Measurements from ENCODE around the gene FAM13A. TPM values are rescaled to one million over a fixed set of nuclear protein-coding genes. Genes with fewer than 3 reads are reported as not detected.

FAM13A gene
- total RNA-seq, 1 experiment from 2014 or later, result 16.7 TPM

DNA sequence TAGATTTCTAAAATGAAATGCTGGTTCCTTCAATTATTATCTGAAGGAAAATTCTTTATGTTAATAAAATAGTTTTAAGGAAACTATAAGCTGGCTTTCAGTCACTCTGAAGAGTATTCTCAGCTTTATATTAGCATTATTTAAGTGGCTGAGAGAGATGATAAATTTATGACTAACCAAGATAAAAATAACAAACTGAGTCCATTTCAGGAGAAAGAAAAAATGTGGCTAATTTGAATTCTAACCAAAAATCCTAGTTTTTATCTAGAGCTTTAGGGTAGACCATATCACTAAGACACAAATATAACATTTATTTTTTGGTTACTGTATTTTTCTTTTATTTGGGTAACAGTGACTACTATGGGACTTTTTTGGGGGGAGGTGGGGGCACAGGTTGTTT lies 299.9 kb downstream of the FAM13A start:
- DNase-seq (ENCODE audit: low read depth), result no peak
- in situ Hi-C loops (cut with HindIII; ENCODE audit: low pct_unique_long_range_greater_than_20kb, low sequenced_read_pairs), result no loop called here

DNA sequence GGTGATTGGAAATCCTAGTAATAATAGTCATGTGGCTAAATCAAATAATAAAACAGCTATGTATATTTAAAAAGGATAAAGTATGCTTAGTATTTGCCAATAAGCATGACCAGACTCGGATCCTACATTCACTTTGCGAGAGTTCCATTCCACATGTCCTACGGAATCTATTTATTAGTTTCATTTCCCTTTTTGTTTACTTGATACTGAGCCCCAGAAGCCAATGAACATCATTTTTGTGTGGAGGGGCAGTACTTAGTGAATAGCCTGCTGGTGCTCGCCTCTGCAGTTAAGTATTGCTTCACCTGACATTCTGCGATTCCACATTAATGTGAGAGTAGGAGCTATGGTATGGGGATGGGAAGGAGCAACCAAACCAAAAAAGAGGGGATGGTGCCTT lies 300.8 kb downstream of the FAM13A start:
- no peak for DNase-seq (ENCODE audit: low read depth)
- in situ Hi-C loops (cut with HindIII; ENCODE audit: low pct_unique_long_range_greater_than_20kb, low sequenced_read_pairs), result no loop called here

DNA sequence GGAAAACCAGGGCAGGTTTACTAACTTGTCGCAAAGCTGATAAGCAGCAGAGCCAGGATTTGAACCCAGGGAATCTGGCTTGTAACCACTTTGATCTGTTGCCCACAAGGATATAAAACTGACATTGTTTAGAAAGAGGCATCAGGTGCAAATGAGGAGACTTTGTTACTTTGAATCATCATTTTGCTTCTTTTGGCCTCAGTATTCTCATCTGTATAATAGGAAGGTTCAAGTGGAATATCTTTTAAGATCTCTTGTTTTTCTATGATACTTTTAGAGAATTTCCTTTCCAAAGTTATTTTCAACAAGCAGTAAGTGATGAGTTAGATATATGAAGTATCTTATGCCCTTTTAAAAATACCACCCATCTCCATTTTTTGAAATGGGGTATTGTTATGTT lies 301.5 kb downstream of the FAM13A start:
- in situ Hi-C loops (cut with HindIII; ENCODE audit: low pct_unique_long_range_greater_than_20kb, low sequenced_read_pairs), result no loop called here
- DNase-seq (ENCODE audit: low read depth), result no peak

DNA sequence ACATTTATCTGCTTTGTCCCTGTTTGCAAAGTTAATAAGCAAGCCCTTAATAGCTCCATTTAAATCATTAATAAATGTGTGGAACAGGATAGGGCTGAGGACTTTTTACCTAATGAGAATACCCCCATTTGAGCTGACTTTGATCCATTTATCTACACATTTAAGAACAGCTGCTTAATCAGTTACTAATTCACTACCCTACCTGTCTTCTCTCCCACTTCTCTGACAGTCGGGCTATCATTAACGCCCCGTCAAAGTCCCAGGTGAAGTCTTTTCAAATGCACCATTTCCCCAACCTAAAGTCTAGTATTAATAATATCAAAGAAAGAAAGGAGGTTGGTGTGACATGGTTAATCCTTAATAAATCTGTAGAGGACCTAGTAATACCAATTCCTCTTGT lies 302.2 kb downstream of the FAM13A start:
- in situ Hi-C loops (cut with HindIII; ENCODE audit: low pct_unique_long_range_greater_than_20kb, low sequenced_read_pairs), result no loop called here
- DNase-seq (ENCODE audit: low read depth), result no peak

DNA sequence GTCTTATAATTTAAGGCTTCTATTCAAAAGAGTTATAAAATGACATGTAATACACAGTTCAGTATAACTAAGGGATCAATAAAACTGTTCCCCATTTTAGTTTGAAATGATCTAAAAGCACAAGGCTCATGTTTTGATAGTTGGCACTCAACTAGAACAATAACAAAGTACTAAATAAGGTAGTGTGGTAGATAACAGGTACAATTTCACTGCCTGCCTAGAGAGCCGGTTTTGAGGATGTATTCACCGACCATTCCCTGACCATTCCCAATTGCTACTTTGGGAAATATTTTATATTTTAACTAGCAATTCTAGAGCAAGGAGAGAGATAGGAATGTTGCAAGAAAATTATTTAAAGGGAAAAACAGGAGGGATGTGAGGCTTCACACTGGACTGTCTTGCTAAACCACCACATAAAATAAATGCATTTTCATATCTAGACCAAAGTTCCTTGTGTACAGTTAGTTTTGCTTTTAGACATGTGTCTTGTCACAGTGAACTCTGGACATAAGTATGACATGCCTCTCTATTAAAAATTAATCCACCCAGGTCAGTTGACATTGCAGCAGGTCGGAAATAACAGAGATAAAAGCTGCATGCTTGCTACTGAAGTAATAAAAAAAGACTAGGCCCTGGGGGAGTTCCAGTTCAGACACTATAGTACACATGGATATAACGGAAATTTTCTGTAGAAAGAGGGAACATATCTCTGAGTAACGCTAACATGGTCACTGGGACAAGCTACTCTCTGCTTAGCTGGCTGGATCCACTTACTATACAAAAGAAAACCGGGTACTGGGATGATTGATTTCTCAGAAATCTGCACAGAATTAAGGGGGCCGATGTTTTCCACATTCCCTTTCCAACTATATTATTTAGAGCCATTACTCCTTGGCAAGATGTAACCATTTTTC lies 303.1 kb downstream of the FAM13A start:
- in situ Hi-C loops (cut with HindIII; ENCODE audit: low pct_unique_long_range_greater_than_20kb, low sequenced_read_pairs), result no loop called here
- DNase-seq (ENCODE audit: low read depth), result peak; percentile 37

DNA sequence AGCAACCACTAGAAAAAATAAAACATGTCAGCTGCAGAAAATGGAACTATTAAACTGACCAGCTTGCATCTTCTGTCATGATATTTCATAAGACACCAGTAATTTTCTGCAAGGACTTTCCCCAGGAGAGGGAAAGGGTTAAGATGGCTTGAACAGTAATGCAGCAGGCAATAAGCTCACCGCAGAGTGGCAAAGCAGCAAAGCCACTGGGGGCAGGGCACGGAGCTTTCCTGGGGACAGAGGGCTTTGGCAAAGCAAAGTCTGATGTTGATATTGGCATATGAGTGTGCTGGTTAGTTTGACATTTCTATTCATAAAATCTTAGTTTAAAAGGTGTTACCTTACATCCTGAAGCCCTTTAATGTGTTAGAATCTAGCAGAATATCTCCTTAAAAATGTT lies 304.2 kb downstream of the FAM13A start:
- in situ Hi-C loops (cut with HindIII; ENCODE audit: low pct_unique_long_range_greater_than_20kb, low sequenced_read_pairs), result no loop called here
- DNase-seq (ENCODE audit: low read depth), result no peak

DNA sequence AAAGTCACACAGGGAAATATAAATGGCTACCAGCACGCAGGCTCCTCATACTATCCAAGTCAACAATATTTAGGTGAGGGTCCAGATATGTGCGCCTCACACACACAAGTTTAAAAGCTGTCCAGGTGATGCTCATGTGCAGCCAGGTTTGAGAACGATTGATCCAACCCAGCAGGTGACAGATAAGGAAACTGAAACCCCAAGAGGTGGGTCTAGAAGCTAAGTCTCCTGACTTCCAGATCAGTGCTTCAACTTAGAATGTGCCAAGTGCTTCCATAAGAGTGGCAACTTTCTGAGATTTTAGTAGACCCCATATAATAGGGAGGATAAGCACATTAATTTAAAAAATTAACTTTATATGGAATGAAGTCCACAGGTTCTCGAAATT lies 304.9 kb downstream of the FAM13A start:
- in situ Hi-C loops (cut with HindIII; ENCODE audit: low pct_unique_long_range_greater_than_20kb, low sequenced_read_pairs), result no loop called here
- DNase-seq (ENCODE audit: low read depth), result no peak

DNA sequence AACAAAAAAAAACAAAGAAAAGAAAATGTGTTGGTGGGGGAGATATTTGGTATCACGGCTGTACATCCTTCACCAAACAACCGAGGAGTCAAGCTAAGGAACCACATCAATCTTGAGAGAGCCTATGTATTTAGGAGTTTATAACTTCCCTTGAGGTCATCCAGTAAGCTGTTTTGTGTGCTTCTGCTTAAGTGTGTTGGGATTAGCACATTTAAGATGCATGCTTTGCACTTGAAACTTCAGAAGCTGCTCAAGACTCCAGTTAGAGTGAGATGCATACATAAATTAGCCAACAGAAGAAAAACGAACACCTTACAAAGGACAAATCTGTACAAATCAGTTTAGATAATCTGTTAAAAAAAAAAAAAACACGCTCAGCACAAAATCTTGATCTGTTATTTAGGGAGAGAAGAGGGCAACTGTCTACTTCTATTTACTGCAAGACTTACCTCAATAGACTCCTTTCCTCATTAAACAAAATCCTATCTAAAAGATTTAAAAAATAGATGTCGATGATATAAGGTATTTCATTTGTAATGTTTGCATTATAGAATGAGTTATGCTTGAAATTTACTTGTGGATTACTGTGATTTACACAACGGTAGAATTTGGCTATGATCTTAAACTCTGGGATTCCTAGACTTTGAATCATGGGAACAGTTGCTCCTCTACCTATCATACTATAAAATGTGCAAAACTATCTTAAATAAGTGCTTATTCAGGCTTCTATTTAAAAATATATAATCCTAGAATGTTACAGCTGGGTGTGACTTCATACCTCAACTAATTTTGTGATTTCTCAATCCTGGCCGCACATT lies 305.5 kb downstream of the FAM13A start:
- in situ Hi-C loops (cut with HindIII; ENCODE audit: low pct_unique_long_range_greater_than_20kb, low sequenced_read_pairs), result no loop called here
- no peak for DNase-seq (ENCODE audit: low read depth)

DNA sequence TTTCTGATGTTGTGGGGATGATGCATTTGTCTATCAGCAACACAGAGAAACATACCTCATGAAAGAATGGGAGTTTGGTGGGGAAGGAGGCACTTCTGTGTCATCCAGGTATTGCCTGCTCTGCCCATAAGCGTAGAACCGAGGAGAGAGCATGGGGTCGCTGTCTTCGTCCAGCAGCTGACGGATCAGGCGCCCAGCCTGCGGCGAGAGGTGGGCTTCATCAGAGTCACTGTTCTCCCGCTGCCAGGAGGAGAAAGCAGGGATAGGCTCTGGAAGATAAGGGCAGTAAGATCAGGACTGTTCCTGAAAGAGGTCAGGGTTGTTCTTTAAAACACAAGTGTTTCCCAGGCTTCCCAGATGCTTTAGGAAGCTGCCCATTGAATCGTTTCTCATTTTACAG lies 306.6 kb downstream of the FAM13A start:
- no peak for DNase-seq (ENCODE audit: low read depth)
- in situ Hi-C loops (cut with HindIII; ENCODE audit: low pct_unique_long_range_greater_than_20kb, low sequenced_read_pairs), result no loop called here

DNA sequence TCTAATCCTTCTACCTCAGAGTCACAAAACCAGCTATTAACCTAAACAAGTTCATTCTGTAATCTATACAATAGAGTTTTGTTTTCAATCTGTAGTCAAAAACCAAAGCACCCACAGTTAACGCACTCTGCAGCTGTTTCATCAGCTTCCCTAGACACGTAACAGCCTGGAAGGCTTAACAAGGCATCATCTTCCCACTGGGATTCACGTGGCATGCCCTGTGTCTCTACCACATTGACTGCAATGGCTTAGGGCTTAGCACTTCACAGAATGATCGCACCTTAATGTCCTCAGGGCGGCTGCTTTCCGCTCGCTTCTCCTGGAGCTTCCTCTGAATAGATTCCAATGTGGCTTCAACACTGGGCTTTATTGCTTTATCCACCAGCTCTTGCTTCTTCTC lies 309.6 kb downstream of the FAM13A start:
- no peak for DNase-seq (ENCODE audit: low read depth)
- in situ Hi-C loops (cut with HindIII; ENCODE audit: low pct_unique_long_range_greater_than_20kb, low sequenced_read_pairs), result no loop called here

DNA sequence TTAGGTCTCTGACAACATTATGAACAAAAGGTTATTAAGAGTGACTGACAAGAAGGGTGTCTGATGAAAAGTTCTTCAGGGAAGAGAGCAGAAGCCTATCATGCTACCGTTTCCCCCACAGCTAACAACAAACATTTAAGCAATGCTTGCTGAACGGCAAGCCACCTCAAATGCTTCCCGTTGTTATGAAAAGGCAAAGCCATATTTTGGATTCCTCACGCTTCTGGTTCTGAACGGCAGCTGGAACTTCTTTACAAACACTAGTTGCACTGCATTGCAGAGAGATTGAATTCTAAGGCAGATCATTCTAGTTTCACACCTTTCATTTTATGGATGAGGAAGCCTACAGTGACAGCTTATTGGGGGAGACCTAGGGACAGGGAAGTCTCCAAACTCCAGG lies 310.8 kb downstream of the FAM13A start:
- in situ Hi-C loops (cut with HindIII; ENCODE audit: low pct_unique_long_range_greater_than_20kb, low sequenced_read_pairs), result no loop called here
- DNase-seq (ENCODE audit: low read depth), result no peak

DNA sequence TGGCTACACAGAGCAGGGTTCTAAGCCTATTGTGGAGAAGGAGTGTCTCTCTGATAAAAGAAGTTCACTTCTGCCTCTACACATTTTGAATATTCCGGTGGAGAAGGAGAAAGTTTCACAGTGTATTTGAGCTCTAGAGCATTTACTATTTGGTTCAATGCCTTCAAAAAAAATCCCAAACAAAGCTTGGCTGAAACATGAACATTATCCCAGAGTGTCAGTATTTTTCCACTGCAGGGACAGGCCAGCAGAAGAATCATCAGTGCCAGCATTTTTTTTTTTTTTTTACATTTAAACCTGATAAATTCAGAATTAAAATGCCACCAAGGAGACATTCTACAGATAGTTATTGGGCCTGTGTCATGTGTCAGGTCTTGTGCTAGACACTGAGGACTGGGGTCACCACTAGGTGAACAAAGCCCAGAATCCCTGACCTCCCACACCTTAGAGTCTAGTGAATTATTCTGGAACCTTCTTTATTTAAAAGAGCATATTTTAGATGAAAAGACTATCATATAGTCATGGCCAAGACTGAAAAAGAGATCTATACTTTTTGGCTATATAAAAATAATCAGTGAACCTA lies 311.3 kb downstream of the FAM13A start:
- in situ Hi-C loops (cut with HindIII; ENCODE audit: low pct_unique_long_range_greater_than_20kb, low sequenced_read_pairs), result no loop called here
- DNase-seq (ENCODE audit: low read depth), result no peak

DNA sequence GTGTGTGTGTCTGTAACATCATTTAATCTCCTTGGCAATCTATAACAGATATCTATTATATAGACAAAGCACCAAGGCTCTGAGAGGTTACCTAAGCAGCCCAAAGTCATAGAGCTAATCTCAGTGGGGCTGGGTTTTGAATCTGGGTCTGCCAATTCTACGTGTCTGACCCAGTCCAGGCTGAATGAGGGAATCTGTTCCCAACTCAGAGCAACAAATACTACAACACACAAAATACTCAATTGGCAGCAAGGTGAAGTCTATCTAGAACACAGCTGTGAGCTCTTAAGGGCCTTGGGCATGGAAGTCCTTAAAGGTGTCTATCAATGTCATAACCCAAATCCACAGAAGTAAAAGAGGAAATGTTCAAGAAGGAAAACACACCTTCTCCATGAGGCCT lies 311.8 kb downstream of the FAM13A start:
- in situ Hi-C loops (cut with HindIII; ENCODE audit: low pct_unique_long_range_greater_than_20kb, low sequenced_read_pairs), result no loop called here
- DNase-seq (ENCODE audit: low read depth), result no peak

DNA sequence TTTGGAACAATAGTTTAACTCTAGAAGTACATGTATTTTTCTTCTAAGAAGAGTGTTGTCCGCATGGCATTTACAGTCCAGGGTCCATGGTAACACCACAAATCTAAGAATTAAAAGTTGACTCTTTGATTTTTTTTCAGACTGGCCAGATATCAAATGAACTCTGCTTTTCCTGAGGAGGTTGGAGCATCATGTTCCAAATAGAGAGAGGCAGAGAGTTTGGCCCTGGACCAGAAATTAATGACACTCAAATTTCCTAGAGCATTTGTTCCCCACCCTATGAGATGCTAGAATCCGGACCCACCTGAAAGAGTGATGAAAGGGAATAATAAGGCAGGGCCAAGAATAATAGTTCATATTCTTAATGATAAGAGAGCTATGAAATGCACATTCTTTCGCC lies 312.4 kb downstream of the FAM13A start:
- no peak for DNase-seq (ENCODE audit: low read depth)
- in situ Hi-C loops (cut with HindIII; ENCODE audit: low pct_unique_long_range_greater_than_20kb, low sequenced_read_pairs), result no loop called here

DNA sequence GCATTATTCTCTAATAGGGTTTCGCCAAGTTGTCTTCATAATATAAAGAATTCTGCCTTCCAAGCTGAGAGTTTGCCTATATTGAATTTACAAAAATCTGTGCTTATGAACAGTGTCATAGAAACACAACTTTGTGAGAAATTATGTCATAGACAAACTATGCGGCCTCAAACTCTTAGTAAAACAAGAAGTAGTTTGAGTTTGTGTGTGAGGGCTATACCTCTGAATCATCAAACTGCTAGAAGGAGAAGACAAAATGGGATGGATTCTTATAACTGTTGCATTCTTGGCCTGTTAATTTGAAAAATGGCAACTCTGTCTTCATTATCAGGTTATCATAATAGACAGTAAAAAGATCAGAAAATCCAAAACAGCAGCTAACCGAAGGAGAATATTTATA lies 313.3 kb downstream of the FAM13A start:
- DNase-seq (ENCODE audit: low read depth), result no peak

DNA sequence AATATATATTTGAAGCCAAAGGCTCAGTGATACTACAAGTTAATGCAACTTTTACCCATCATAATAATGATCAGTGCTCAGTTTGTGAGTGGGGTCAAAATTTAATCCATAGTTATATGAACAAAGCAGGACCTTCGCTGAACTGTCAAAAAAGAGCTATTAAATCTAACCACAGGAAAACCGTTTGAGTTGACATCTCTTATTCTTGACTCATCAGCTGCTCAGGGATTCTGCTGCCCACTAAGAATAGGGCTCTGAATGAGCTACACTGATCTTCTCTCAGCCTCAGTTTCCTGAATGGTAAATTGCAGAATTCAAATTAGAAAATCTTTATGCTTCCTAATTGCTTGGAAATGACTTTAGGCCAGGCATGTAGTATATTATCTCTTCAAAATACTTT lies 314.4 kb downstream of the FAM13A start:
- in situ Hi-C loops (cut with HindIII; ENCODE audit: low pct_unique_long_range_greater_than_20kb, low sequenced_read_pairs), result no loop called here
- DNase-seq (ENCODE audit: low read depth), result no peak

More for the DNA sequence above, 313.3 kb downstream of the FAM13A start:
- in situ Hi-C loops (cut with HindIII; ENCODE audit: low pct_unique_long_range_greater_than_20kb, low sequenced_read_pairs), result no loop called here

DNA sequence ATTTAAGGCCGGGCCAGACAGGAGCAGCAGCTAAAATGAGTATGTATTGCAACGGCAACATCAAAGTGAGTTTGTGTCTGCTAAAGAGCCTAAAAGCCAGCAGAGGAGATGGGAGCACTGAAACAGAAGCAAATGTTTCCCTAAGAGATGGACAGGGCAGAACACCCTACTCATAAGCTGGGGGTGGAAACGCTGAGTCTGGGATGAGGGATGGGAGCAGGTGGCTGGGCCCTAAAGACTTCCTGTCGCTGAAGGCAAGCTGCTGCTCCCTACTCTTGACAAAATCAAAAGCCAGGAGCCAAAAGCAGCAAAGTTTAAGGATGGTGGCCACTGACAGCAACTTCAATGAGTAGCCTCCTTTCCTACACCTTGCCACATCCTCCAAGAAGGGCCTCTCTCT lies 318.8 kb downstream of the FAM13A start:
- in situ Hi-C loops (cut with HindIII; ENCODE audit: low pct_unique_long_range_greater_than_20kb, low sequenced_read_pairs), result no loop called here

DNA sequence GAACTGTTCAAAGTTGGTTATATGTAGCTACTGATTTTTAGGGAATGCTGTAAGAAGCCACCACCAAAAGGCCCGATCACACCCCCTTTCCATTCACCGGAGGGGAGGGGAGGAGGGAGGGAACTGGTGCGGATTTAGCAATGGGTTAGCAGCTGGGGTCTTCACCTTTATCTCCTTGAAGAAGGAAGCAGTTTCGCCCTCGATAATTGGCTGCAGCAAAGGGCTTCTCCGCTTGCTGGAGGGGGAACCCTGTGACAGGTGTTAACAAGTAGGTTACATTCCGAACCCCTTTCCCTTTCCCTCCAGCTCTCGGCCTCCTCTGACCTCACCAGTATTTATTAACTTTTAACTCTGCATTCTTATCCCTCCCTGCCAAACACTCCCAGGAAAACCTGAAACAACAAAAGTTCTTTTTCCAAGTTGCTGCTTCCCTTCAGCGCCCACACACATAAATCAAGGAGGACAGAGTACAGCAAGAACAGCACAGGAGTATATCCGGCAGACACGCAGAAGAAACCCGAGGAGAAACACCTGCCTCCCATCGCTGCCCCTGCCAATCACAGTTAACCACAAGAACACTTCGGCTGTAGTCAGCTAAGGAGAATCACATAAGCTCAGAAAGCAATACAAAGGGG lies 319.6 kb downstream of the FAM13A start:
- in situ Hi-C loops (cut with HindIII; ENCODE audit: low pct_unique_long_range_greater_than_20kb, low sequenced_read_pairs), result no loop called here
- peak; percentile 92 for DNase-seq (ENCODE audit: low read depth)

More for the DNA sequence above, 318.8 kb downstream of the FAM13A start:
- DNase-seq (ENCODE audit: low read depth), result no peak

DNA sequence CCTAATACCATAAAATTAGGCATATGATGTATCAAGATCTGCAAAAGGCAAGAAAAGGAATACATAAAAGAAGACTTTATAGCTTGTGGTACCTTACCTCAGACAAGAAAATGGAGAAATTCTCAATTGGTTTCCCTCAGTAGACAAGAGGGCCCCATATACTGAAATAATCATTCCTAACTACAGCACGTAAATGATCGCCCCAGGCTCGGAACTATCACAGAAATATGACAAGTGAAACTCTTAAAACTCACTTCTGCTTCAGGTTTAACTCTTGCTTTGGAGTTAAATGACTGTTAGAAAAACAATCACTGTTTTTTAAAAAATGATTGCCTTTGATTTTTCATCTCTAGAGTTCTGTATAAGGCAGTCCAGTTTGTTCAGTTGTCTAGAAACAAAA lies 320.7 kb downstream of the FAM13A start:
- no peak for DNase-seq (ENCODE audit: low read depth)
- in situ Hi-C loops (cut with HindIII; ENCODE audit: low pct_unique_long_range_greater_than_20kb, low sequenced_read_pairs), result no loop called here
